Measurements from ENCODE around the gene ZDHHC14.

DNA sequence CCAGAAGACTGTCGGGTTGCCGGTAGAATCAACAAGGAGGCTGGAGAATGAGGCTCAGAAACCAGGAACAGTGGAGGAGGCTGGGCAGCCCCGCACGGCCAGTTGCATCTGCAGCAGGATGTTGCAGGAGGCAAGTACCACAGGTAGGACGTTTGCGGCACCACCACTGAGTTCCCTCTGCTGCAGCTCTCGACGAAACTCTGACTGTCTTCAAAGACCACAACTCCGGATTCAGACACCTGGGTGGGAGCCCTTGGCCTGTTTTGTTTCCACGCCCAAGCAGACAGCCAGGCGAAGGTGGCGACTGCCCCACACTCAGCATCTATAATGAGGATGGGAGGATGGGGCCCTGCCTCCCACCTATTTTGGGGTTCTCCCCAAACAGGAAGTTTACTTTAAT lies 218.2 kb downstream of the ZDHHC14 start:
- TF ChIP-seq, protein P1, sequence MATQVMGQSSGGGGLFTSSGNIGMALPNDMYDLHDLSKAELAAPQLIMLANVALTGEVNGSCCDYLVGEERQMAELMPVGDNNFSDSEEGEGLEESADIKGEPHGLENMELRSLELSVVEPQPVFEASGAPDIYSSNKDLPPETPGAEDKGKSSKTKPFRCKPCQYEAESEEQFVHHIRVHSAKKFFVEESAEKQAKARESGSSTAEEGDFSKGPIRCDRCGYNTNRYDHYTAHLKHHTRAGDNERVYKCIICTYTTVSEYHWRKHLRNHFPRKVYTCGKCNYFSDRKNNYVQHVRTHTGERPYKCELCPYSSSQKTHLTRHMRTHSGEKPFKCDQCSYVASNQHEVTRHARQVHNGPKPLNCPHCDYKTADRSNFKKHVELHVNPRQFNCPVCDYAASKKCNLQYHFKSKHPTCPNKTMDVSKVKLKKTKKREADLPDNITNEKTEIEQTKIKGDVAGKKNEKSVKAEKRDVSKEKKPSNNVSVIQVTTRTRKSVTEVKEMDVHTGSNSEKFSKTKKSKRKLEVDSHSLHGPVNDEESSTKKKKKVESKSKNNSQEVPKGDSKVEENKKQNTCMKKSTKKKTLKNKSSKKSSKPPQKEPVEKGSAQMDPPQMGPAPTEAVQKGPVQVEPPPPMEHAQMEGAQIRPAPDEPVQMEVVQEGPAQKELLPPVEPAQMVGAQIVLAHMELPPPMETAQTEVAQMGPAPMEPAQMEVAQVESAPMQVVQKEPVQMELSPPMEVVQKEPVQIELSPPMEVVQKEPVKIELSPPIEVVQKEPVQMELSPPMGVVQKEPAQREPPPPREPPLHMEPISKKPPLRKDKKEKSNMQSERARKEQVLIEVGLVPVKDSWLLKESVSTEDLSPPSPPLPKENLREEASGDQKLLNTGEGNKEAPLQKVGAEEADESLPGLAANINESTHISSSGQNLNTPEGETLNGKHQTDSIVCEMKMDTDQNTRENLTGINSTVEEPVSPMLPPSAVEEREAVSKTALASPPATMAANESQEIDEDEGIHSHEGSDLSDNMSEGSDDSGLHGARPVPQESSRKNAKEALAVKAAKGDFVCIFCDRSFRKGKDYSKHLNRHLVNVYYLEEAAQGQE (IDR thresholded peaks at IDR 0.05; ENCODE audit: low read depth): no peak
- TF ChIP-seq TEAD4 (IDR thresholded peaks at IDR 0.05) (no peak), CEBPB (IDR thresholded peaks at IDR 0.05) (no peak)
